Thyroid gland (tissue), 4 donors: ENCODE data around the gene N4BP2L2.

Experiments used
- CTCF ChIP-seq, 6 experiments: fragments of 200-600 bp in 3 of 6; fragments of 450-650 bp in 3 of 6; sonication (generic) in 3 of 6; IDR thresholded peaks; one replicate each; pipeline ENCODE4 v1.5.1; 2016 to 2019; ENCODE audit warnings: antibody characterized with exemption in 6 of 6, mild to moderate bottlenecking in 2 of 6, inconsistent platforms in 1 of 6, moderate library complexity in 1 of 6
- POLR2A ChIP-seq, 2 donors: fragments of 450-650 bp; IDR thresholded peaks; one replicate each; pipeline ENCODE4 v1.6.1; 2017; ENCODE audit warnings: antibody characterized with exemption in 2 of 2, mild to moderate bottlenecking in 2 of 2, moderate library complexity in 1 of 2

- no peak for TF ChIP-seq CTCF (IDR thresholded peaks at IDR 0.05)
- no peak for TF ChIP-seq POLR2A (IDR thresholded peaks at IDR 0.05)
Observed at GRCh38 chr13:32537580-32538142, 934 bp downstream of the N4BP2L2 start.
